Measurements from ENCODE around the gene CYTH2.
"Not testable (repeated sequence)": the region's sequence is repeated elsewhere in the genome, so short reads cannot be mapped to it uniquely, and the experiment has no call there.

The CYTH2 gene

GRCh38 chr19:48513289-48514122 lies 44.3 kb downstream of the CYTH2 start:
- peak in 13 of 14 donors; percentile 30 to 92 (median 64) for DNase-seq

GRCh38 chr19:48514123-48514458 lies 44.9 kb downstream of the CYTH2 start:
- DNase-seq = no peak

- DNase-seq = no peak
These were observed 47.4 kb downstream of the CYTH2 start for GRCh38 chr19:48516536-48516935.

GRCh38 chr19:48518207-48518606 lies 49.0 kb downstream of the CYTH2 start:
- no peak for DNase-seq

DNA sequence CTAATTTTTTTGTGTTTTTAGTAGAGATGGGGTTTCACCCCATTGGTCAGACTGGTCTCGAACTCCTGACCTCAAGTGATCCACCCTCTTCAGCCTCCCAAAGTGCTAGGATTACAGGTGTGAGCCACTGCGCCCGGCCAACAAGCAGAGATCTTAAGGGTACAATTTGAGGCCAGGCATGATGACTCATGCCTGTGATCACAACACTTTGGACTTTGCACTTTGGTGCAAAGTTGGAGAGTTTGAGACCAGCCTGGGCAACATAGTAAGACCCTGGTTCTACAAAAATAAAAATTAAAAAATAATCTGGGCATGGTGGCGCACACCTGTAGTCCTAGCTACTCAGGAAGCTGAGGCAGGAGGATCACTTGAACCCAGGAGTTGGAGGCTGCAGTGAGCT lies 50.3 kb downstream of the CYTH2 start:
- DNase-seq = not testable (repeated sequence)

DNA sequence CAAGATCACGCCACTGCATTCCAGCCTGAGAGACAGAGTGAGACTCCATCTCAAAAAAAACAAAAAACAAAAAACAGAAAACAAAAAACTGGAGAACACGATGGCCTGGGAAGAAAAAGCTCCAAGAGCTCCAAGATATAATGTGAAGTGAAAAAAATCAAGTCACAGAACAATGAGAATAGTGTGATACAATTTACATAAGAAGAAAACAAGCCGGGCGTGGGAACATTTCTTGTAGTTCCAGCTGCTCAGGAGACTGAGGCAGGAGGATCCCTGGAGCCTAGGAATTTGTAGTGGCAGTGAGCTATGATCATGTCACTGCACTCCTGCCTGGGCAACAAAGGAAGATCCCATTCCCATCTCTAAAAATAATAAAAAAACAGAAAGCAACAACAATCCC lies 51.0 kb downstream of the CYTH2 start:
- no peak for DNase-seq

- no peak for DNase-seq
These were observed 55.1 kb downstream of the CYTH2 start for GRCh38 chr19:48524221-48524620.

- DNase-seq = no peak
These were observed 55.6 kb downstream of the CYTH2 start for GRCh38 chr19:48524732-48525131.

- no peak for DNase-seq
These were observed 60.0 kb downstream of the CYTH2 start for GRCh38 chr19:48529156-48529555.

DNA sequence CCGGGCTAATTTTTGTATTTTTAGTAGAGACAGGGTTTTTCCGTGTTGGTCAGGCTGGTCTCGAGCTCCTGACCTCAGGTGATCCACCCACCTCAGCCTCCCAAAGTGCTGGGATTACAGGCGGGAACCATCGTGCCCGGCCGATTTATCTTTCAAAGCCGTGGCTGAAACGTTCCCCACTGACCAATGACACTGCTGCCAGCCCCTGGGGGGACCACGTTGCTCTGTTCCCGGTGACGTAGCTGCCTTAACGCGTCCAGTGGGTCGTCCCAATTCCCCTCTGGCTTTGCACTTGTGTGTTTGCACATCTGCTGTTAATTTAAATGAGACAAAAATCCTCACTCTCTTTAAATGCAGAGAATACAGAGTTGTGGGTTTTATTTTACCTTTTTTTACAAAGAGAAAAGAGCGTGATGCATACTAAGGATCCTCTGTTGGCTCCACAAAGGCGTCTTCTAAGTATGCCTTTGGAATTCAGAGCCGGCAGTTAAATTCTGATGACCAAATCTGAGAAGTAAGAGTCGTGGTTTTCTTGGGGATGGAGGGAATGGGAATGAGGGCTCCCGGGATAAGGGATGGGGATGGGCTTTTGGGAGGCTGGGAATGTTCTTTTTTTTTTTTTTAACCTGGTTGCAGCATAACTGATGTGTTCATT lies 61.0 kb downstream of the CYTH2 start:
- no peak for DNase-seq

- no peak for DNase-seq
These were observed 61.6 kb downstream of the CYTH2 start for GRCh38 chr19:48530770-48531169.

All from C1 segment of cervical spinal cord (tissue), 14 donors.